ENCODE measurements around the gene GOLGA6L26. TPM values are rescaled to one million over a fixed set of nuclear protein-coding genes. Genes with fewer than 3 reads are reported as not detected.
"Not testable (repeated sequence)": the region's sequence is repeated elsewhere in the genome, so short reads cannot be mapped to it uniquely, and the experiment has no call there.

GOLGA6L26 gene
- total RNA-seq, result not detected
- not detected for polyA plus RNA-seq (ENCODE audit: insufficient read depth, low read depth, low replicate concordance)
- long read RNA-seq, donor 1, result 0 reads
- long read RNA-seq, donor 2, result 0 reads
- long read RNA-seq, donor 3, result 0 reads
- long read RNA-seq, donor 4, result 0 reads
- long read RNA-seq, donor 5, result 0 reads
- long read RNA-seq, donor 6, result 0 reads
- long read RNA-seq, donor 7, result 0 reads
- long read RNA-seq, donor 8, result 0 reads
- long read RNA-seq, donor 9, result 0 reads
- long read RNA-seq, donor 10, result 0 reads

- H3K9ac ChIP-seq (ENCODE audit: low read length in 3 of 3); DNase-seq; FAIRE-seq; intact Hi-C loops (cut with DNase I); H3K27me3 ChIP-seq (ENCODE audit: control insufficient read depth, insufficient read depth, low read length); H3K27ac ChIP-seq (ENCODE audit: low read depth in 2 of 2, low read length in 2 of 2); H3K4me3 ChIP-seq (ENCODE audit: low read length in 3 of 3); H3K9me3 ChIP-seq (ENCODE audit: control insufficient read depth in 2 of 3, insufficient read depth in 1 of 3, low read length in 3 of 3); H3K36me3 ChIP-seq (ENCODE audit: control insufficient read depth in 2 of 3, insufficient read depth in 3 of 3, low read length in 3 of 3); H3K4me1 ChIP-seq (ENCODE audit: control insufficient read depth in 2 of 3, insufficient read depth in 2 of 3, low read depth in 1 of 3, low read length in 3 of 3): not testable (repeated sequence)
Observed at GRCh38 chr15:23334096-23334495, at the start of gene GOLGA6L26. TSS of gene GOLGA6L26 (minus strand) at chr15:23334196. CDS start at chr15:23334135, 61 bp downstream.

DNA sequence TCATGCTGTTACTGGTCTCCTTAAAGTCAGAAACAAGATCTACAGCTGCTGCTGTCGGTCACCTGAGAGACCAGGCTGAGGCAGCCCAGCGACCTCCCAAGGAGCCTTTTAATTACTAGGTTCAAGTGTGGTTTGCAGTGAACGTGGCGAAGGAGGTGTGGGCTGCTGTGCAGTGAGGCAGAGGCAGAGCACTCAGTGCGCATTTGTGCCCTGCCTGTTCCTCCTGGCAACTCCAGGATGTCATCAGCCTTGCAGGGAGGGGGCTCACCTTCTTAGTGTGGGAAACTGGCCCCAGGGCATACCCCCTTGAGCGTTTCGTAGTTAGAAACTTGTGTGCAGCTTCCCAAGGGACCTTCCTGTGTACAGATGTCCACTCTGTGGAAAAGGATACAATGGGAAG lies 47.2 kb upstream of the GOLGA6L26 start:
- H3K36me3 ChIP-seq (ENCODE audit: control insufficient read depth in 2 of 3, insufficient read depth in 3 of 3, low read length in 3 of 3); H3K9ac ChIP-seq (ENCODE audit: low read length in 3 of 3); H3K4me3 ChIP-seq (ENCODE audit: low read length in 3 of 3); H3K4me1 ChIP-seq (ENCODE audit: control insufficient read depth in 2 of 3, insufficient read depth in 2 of 3, low read depth in 1 of 3, low read length in 3 of 3); H3K27ac ChIP-seq (ENCODE audit: low read depth in 2 of 2, low read length in 2 of 2); intact Hi-C loops (cut with DNase I); H3K27me3 ChIP-seq (ENCODE audit: control insufficient read depth, insufficient read depth, low read length); FAIRE-seq; H3K9me3 ChIP-seq (ENCODE audit: control insufficient read depth in 2 of 3, insufficient read depth in 1 of 3, low read length in 3 of 3): not testable (repeated sequence)
- peak in 3 of 5 donors; percentile 14 to 34 (median 18) for DNase-seq

- H3K4me1 ChIP-seq (ENCODE audit: control insufficient read depth in 2 of 3, insufficient read depth in 2 of 3, low read depth in 1 of 3, low read length in 3 of 3); H3K27me3 ChIP-seq (ENCODE audit: control insufficient read depth, insufficient read depth, low read length); H3K36me3 ChIP-seq (ENCODE audit: control insufficient read depth in 2 of 3, insufficient read depth in 3 of 3, low read length in 3 of 3); H3K9ac ChIP-seq (ENCODE audit: low read length in 3 of 3); FAIRE-seq; H3K27ac ChIP-seq (ENCODE audit: low read depth in 2 of 2, low read length in 2 of 2); intact Hi-C loops (cut with DNase I); H3K4me3 ChIP-seq (ENCODE audit: low read length in 3 of 3); DNase-seq; H3K9me3 ChIP-seq (ENCODE audit: control insufficient read depth in 2 of 3, insufficient read depth in 1 of 3, low read length in 3 of 3): not testable (repeated sequence)
Observed at GRCh38 chr15:23380700-23381099, 46.7 kb upstream of the GOLGA6L26 start.

DNA sequence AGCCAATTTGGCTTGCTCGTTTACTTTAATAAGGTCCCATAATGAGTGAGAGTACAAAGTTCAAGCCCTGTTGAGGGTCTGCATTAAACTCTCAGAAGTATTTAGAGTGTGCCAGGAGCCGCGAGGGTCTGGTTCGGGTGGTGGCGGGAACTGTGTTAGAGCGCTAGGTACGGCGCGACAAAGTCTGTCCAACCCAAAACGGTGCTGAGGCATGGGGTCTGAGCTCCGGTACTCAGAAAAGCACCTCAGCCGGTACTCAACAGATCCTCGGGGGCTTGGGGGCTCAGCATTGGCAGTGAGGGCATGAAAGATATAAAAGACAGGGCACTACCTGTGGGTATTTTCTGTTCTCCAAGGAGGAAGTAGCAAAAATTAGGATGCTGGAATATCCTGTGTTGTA lies 45.0 kb upstream of the GOLGA6L26 start:
- intact Hi-C loops (cut with DNase I); H3K4me3 ChIP-seq (ENCODE audit: low read length in 3 of 3); DNase-seq; H3K27ac ChIP-seq (ENCODE audit: low read depth in 2 of 2, low read length in 2 of 2); H3K9ac ChIP-seq (ENCODE audit: low read length in 3 of 3); FAIRE-seq; H3K36me3 ChIP-seq (ENCODE audit: control insufficient read depth in 2 of 3, insufficient read depth in 3 of 3, low read length in 3 of 3); H3K4me1 ChIP-seq (ENCODE audit: control insufficient read depth in 2 of 3, insufficient read depth in 2 of 3, low read depth in 1 of 3, low read length in 3 of 3); H3K9me3 ChIP-seq (ENCODE audit: control insufficient read depth in 2 of 3, insufficient read depth in 1 of 3, low read length in 3 of 3); H3K27me3 ChIP-seq (ENCODE audit: control insufficient read depth, insufficient read depth, low read length): not testable (repeated sequence)

DNA sequence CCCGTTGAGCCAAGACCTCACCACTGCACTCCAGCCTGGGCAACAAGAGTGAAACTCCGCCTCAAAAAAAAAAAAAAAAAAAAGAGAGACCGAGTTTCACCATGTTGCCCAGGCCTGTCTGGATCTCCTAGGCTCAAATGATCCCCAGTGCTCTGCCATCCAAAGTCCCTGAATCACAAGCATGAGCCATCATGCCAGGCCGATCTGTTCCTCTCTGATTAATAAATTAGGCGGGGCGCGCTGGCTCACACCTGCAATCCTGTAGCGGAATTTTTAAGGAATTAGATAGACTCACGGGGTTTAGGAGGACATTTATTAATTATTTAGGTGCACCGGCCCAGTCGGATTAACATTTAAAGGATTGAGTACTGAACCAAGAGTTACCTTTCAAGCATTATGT lies 40.2 kb upstream of the GOLGA6L26 start:
- intact Hi-C loops (cut with DNase I); H3K4me3 ChIP-seq (ENCODE audit: low read length in 3 of 3); FAIRE-seq; H3K36me3 ChIP-seq (ENCODE audit: control insufficient read depth in 2 of 3, insufficient read depth in 3 of 3, low read length in 3 of 3); DNase-seq; H3K9ac ChIP-seq (ENCODE audit: low read length in 3 of 3); H3K4me1 ChIP-seq (ENCODE audit: control insufficient read depth in 2 of 3, insufficient read depth in 2 of 3, low read depth in 1 of 3, low read length in 3 of 3); H3K27me3 ChIP-seq (ENCODE audit: control insufficient read depth, insufficient read depth, low read length); H3K27ac ChIP-seq (ENCODE audit: low read depth in 2 of 2, low read length in 2 of 2); H3K9me3 ChIP-seq (ENCODE audit: control insufficient read depth in 2 of 3, insufficient read depth in 1 of 3, low read length in 3 of 3): not testable (repeated sequence)

- not testable (repeated sequence) for FAIRE-seq
Observed at GRCh38 chr15:23372891-23373600, 39.0 kb upstream of the GOLGA6L26 start.

More at GRCh38 chr15:23372891-23373600, 39.0 kb upstream of the GOLGA6L26 start:
- H3K27ac ChIP-seq (ENCODE audit: low read depth in 2 of 2, low read length in 2 of 2); DNase-seq; H3K9me3 ChIP-seq (ENCODE audit: control insufficient read depth in 2 of 3, insufficient read depth in 1 of 3, low read length in 3 of 3); H3K27me3 ChIP-seq (ENCODE audit: control insufficient read depth, insufficient read depth, low read length); intact Hi-C loops (cut with DNase I); H3K4me3 ChIP-seq (ENCODE audit: low read length in 3 of 3); H3K4me1 ChIP-seq (ENCODE audit: control insufficient read depth in 2 of 3, insufficient read depth in 2 of 3, low read depth in 1 of 3, low read length in 3 of 3); H3K36me3 ChIP-seq (ENCODE audit: control insufficient read depth in 2 of 3, insufficient read depth in 3 of 3, low read length in 3 of 3); H3K9ac ChIP-seq (ENCODE audit: low read length in 3 of 3): not testable (repeated sequence)

All from kidney (tissue), 19 donors.